DMS79 treated with DMSO at 0.1 percent for 48 hours (cell line): Measurements from ENCODE around the gene LRBA.
"Not testable (repeated sequence)": the region's sequence is repeated elsewhere in the genome, so short reads cannot be mapped to it uniquely, and the experiment has no call there.

Source experiments
- DNase-seq: peaks from one replicate; lab custom pipeline; 2025; lab: John Stamatoyannopoulos, UW

Gene LRBA

DNA sequence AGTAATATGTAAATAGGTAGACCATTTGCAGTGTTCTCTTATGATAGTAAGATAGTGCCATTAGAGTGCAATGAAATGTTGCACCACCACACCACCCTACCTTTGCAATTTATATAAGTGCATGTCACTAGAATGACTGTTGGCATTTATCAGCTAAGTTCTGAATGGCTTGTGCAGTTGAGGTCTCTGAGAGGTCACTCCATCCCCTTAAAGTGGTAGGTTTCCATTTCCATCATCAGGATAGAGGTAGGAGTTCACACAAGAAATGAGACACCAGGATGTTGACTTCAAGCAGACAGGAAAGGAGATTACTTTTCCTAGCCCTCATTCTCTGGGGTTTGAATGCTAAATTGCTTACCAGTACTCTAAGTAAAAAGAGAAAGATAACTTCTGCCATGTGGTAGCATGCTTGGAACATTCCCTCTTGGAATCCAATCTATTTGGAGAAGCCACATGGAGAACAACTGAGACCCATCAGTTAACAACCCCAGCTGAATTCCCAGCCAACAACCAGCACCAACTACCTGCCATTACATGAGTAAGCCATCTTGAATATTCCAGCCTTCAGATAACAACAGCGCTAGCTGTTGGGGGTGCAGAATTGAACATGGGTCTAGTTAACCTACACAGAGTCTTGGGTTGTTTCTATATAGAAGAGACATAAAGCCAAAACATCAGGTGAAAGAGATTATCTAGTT is 6.7 kb upstream of the LRBA start:
- DNase-seq: no peak

DNA sequence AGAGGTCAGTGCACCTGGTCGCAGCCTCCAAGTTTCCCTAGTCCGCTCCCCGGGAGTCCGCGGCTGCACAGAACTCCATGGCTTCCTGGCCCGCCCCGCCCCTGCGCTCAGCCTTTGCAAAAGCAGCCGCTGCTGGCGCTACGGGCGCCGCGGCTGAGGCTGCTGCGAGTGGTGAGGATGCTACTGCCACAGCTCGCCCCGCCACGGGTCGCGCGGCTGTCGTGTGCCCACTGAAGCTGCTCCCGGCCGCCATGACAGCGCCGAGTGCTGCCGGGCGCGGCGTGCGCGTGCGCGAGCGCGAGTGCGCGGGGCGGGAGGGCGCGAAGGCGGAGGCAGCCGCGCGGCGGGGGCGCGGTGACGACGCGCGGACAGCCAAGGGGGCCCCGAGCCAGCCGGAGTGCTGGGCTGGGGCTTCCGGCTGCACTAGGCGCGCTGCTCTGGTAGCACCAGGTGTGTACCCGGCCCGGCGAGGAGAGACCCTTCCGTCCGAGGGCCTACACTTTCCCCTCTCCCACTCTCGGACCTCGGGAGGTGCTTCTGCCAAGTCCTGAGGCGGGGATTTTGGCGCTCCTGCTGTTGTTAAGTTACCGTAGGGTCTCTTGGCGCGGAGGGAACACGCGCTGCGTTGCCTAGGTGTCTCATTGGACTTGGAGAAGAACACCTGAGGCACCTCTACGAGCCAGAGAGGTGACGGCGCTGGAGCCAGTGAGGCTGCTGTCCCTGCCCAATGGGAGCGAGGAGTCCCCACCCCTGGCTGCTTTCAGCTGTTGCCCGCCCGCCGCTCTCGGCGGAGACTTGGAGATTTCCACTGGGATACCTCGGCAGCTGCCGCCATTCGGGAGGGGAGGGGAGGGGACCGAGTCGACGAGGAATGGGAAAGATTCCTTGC is 619 bp upstream of the LRBA start:
- peak; percentile 68 for DNase-seq

DNA sequence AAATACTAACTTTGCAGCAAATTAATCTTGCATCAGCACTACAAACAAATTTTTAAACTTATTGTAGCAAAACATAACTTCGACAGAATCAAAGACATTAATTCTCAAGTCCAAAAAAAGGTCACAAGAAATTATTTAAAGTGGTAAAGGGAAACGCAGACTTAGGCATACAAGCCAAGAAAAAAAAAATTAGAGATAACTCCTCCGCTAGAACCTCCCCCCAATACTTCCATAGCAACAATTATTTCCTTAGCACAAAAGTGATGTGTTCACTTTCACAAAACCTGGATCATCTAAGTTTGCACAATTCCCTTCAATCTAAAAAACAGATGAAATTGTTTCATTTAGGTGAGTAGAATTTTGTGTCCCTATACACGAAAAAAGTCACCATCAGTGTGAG is 1.1 kb downstream of the LRBA start:
- DNase-seq: no peak

DNA sequence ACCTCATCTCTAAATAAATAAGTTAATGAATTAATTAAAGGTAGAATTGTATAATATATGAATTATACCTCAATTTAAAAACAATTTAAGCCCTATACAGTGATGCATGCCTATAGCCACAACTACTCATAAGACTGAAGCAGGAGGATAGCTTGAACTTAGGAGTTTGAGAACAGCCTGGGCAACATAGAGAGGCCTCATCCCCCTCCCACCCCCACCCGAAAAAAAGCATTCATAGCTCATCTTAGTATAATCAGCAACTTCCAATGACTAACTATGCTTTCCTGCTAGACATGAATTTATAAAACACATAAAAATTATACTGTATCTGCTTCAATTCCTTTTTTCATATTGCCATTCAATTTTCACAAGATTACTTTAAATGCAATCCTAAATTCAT is 1.6 kb downstream of the LRBA start:
- DNase-seq: no peak

DNA sequence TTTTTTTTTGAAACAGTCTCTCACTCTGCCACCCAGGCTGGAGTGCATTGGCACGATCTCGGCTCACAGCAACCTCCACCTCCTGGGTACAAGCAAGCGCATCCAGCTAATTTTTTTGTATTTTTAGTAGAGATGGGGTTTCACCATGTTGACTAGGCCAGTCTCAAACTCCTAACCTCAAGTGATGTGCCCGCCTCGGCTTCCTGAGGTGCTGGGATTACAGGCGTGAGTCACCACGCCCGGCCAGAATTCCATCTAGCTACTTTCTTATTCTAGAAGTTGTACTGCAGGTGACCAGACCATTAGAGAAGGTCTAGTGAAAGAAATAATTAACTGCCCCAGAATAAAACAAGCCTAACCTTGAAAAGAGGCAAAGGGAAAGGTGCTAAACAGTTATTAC is 2.3 kb downstream of the LRBA start:
- peak; percentile 2 for DNase-seq

DNA sequence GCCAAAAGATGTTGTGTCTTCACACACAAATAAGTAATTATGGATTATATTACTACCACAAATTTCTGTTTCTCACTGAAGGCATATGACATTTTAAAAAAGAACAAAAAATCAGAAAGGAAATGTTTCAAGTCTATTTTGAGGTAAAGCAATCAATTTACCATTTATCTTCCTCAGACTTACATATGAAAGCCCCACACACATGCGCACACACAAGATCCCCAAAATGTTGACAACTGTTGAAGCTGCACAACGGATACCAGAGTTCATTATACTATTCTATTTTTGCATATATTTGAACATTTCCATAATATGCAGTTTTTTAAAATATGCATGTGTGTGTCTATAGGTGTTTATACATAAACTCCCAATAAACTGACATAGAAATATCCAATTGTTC is 2.7 kb downstream of the LRBA start:
- DNase-seq: no peak

DNA sequence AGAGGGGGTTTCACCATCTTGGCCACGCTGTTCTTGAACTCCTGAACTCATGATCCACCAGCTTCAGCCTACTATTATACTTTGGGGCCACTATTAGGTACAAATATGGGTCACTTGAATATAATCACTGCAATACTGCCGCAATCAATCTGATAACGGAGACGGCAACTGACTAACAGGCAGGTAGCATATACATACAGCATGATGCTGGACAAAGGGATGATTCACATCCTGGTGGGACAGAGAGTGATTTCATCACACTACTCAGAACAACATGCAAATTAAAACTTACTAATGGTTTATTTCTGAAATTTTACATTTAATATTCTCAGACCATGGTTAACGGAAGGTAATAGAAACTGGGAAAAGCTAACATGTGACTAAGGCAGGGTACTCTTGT is 10.9 kb downstream of the LRBA start:
- no peak for DNase-seq

DNA sequence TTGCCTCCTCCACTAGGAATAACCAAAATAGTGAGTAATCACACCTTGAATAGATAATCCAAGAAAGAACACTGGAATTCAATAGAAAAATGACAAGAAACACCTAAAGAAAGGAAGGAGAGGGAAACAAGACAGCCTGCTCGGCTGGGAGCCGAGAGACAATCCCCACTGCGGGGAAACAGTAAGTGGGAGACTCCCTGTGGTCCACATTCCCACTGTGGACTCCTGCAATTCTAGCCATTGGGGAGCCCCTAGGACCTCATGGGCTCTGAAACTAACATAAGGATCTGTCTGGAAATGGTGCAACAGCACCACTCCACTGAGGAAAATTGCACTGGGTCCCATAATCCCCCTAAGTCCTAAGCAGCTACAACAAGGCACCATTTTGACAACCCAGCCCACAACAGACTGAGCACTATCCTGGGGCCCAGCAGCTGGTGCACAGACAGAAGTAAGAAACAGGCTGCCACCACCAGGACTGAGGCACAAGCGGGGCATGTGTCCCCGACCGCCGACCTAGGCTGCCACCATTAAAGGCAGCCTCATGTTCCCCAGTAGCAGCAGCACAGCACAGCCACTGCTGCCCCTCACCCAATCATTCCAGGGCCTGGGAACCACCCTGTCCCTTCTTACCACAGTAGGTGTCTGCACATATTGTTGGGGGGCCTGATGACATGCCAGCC is 14.2 kb downstream of the LRBA start:
- DNase-seq: no peak

DNA sequence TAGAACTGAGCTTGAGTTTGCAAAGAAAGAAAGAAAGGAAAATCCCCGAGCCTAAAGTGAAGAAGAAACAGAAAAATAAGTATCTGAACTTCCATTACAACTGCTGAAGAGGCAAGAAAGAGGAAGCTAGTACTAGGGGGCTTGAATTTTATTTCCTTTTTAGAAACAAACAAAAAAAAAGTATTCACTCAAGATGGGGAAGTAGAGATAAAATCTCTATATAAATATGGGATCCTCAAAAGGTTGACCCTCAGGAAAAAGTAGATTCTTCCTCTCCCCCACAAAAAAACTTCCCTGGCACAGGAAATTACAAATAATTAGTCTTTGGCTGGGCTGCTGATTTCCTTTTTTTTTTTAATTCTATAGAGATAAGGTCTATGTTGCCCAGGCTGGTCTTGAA is 16.0 kb downstream of the LRBA start:
- DNase-seq: no peak

DNA sequence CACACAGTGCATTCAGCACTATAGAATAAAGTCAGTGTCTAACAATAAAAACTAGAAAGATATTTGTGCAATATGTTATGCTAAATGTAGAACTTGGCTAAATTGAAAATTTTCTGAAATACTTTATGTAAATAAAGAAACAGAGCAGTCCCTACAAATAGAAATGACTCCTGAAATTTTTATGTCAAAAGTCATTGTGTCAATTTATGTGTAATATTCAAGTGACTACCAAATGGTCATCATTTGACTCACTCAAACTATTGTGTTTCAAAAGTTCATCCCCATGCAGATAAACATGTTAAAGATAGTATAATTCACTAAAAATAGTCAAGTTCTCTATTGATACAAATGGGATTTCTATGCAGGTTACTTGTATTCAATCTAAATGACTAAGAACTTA is 17.9 kb downstream of the LRBA start:
- DNase-seq: no peak

DNA sequence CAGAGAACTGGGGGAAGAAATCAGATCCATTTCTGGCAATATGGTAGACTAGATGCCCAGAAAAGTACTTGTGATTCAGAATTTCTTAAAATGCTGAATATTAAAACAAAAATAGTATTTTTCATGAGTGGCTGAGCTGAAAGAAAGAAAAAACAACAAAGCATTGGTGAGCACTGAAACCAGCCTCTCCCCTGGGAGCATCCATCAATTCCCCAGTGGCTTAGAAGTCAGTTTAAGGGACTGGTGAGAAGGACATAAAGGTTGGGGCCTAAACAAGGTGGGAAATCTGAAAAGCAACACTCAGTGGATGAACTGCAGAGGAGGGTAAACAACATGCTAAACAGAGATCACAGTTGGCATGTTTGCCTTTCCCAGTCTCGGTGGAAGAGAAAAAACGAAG is 20.4 kb downstream of the LRBA start:
- DNase-seq: no peak

DNA sequence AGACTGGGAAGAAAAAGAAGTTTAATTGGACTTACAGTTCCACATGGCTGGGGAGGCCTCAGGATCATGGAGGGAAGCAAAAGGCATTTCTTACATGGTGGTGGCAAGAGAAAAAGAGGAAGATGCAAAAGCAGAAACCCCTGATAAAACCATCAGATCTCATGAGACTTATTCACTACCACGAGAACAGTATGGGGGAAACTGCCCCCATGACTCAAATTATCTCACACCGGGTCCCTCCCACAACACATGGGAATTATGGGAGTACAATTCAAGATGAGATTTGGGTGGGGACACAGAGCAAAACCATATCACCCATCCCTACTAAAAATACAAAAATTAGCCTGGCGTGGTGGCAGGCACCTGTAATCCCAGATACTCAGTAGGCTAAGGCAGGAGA is 21.5 kb downstream of the LRBA start:
- DNase-seq: not testable (repeated sequence)

DNA sequence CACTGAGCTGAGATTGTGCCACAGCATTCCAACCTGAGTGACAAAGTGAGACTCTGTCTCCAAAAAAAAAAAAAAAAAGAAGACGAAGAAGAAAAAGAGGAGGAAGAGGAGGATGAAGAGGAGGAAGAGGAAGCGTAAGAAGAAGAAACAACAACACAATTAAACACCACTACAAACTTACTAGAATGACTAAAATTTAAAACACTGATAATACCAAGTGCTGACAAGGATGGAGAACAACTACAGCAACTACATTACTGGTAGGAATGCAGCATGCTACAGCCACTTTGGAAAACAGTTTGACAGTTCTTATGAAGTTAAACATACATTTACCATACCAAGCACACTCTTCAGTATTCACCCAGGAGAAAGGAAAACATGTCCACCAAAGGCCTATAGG is 24.1 kb downstream of the LRBA start:
- no peak for DNase-seq

DNA sequence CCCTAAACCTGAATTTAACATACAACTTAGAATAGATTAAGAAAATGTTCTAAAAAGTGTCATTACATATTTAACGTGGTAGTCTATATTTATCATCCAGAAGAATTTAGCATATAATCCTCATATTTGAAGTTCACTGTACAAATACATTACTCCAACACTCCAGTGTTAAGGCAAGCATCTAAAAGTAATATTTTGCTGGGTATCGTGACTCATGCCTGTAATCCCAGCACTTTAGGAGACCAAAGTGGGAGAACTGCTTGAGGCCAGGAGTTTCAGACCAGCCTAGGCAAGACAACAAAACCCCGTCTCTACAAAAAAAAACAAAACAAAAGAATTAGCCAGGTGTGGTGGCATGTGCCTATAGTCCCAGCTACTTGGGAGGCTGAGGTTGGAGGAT is 24.8 kb downstream of the LRBA start:
- DNase-seq: no peak

DNA sequence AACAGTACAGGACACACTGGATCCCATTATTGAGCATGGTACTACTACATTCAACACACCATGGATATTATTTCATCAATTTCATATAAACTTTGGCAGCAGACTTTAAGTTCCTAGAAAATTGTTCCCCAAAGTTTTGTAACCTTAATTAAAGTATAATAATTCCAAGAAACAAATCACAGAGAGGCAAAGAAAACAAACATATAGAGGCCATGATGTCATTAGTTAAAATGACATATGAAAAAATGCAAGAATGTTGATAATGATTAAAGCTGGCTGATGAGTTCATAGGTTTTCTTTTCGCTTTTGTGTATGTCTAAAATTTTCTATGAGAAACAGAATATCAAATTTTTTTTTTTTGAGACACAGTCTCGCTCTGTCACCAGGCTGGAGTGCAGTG is 26.8 kb downstream of the LRBA start:
- DNase-seq: no peak

DNA sequence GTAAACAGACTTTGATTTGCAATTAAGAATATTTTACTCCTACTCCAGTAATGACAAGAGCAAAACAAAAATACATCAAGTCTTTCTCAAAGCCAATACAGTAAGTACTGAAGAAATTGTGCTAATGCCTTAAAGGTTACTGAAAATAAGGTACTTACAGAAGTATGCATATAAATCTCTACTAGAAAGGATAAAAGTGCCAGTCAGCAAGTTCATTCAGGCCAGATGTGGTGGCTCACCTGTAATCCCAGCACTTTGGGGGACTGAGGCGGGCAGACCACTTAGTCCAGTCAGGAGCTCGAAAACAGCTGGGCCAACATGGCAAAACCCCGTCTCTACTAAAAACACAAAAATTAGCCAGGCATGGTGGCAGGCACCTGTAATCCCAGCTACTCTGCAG is 27.9 kb downstream of the LRBA start:
- DNase-seq: no peak

DNA sequence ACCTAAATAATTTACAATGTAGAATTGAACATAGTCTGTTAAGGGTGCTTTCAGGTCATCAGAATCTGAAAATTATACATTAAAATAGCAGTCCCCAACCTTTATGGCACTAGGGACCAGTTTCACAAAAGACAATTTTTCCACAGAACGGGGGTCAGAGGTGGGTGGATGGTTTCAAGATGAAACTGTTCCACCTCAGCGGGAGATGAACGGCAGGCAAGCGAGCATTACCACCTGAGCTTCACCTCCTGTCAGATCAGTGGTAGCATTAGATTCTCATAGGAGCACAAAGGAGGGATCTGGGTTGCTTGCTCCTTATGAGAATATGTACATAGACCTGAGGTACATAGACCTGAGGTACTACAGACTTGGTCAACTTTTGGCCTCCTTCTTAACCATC is 29.0 kb downstream of the LRBA start:
- no peak for DNase-seq

DNA sequence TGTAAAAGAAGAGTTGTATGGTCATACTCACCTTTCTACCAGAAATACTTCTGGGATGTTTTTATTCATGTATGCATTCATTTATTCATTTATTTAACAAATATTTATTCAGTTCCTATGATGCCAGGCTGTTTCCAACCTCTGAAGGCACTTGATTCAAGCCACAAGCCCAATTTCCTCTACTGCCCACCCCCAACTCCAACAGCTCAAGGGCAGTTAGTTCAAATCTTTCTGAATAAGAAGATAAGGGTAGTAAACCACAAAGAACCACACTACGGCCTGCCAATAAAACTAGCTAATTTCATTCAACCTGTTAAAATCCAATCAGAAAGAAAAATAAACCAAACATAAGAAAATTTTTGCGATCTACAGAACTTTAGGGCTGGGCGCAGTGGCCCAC is 31.2 kb downstream of the LRBA start:
- no peak for DNase-seq

DNA sequence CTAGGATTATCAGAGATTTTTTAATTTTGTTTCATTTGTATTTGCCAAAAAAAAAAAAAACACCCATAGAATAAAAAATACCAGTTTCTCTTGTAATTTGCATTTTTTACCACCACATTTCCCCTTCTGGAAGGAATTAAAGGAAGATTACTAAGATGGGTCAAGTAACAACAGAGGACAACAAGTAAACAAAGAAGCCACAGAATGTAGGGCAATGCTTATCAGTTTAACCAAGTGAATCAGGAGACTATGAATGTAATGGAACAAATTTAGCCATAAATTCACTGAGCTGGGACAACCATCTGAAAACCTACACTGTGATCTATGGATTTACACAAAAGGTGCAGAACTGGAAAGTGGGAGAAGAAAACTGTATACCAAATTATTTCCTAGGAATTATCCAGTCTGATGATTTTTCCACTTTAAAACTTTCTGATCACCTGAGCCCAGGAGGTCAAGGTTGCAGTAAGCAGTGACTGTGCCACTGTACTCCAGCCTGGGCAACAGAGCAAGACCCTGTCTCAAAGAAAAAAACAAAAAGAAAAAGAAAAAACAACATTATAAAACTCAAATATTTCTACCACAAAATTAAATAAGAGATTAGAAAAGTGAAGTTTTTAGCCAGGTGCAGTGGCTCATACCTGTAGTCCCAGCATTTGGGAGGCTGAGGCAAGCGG is 32.4 kb downstream of the LRBA start:
- DNase-seq: no peak

DNA sequence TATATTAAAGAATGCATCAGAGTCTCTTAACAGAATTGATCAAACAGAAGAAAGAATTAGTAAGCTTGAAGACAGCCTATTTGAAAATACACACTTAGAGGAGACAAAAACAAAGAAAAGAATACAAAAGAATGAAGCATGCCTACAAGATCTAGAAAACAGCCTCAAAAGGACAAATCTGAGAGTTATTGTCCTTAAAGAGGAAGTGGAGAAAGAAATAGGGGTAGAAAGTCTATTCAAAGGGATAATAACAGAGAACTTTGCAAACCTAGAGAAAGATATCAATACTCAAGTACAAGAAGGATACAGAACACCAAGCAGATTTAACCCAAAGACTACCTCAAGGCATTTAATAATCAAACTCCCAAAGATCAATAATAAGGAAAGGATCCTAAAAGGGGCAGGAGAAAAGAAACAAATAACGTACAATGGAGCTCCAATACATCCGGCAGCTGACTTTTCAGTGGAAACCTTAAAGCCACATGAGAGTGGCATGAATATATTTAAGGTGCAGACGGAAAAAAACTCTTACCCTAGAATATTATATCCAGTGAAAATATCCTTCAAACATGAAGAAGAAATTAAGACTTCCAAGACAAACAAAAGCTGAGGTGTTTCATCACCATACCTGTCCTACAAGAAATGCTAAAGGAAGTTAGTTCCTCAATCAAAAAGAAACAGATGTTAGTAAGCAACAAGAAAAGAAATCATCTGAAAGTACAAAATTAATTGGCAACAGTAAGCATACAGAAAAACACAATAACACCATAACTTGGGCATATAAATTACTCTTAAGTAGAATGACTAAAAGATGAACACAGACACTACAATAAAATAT is 36.1 kb downstream of the LRBA start:
- DNase-seq: no peak

DNA sequence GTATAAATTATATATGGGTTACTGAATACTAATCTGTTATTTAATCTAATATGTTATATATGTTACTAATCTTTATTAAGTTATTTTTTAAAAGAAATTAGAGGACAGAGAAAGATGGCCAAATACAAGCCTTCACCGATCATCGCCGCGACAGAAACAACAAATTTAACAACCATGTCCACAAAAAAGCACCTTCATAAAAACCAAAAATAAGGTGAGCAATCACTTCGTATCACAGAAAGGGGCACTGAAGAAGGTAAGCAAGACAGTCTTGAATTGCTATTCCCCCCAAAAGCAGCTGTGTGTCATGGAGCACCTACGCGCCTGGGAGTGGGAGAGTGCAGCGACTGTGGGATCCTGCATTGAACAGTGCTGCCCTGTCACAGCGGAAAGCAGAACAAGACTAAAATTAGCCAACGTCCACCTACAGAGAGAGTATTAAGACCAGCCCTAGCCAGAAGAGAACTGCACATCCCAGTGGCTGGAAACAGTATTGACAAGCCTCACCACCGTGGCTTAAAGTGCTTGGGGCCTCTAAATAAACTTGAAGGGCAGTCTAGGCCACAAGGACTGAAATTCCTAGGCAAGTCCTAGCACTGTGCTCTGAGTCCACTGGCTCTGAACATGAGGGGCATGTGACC is 38.5 kb downstream of the LRBA start:
- DNase-seq: no peak
